ENCODE results near the gene ASB9. TPM values are rescaled to one million over a fixed set of nuclear protein-coding genes. Genes with fewer than 3 reads are reported as not detected.
"Not testable (repeated sequence)": the region's sequence is repeated elsewhere in the genome, so short reads cannot be mapped to it uniquely, and the experiment has no call there.

Gene ASB9
- polyA plus RNA-seq, 1 experiment: 0.35 TPM

- DNase-seq (ENCODE audit: low read depth, low spot score): no peak
- Histone ChIP-seq H3K4me3 (ENCODE audit: low read depth, low read length) (no peak overlapping the region), H3K9me3 (ENCODE audit: control insufficient read depth, insufficient read depth, low read length) (no peaks in the 10 kb centered on the region), H3K27ac (ENCODE audit: low read depth, low read length) (no peak overlapping the region), H3K27me3 (ENCODE audit: control insufficient read depth, insufficient read depth, low read length) (no peaks in the 10 kb centered on the region)
- ChIA-PET POLR2A (no interaction called here), CTCF (no interaction called here)
- TF ChIP-seq CTCF (IDR thresholded peaks at IDR 0.05; ENCODE audit: low read depth, low read length): no peak
Observed at GRCh38 chrX:15310117-15310516, 40.2 kb upstream of the ASB9 start.

- H3K27me3 ChIP-seq (ENCODE audit: control insufficient read depth, insufficient read depth, low read length); H3K4me3 ChIP-seq (ENCODE audit: low read depth, low read length); CTCF ChIA-PET; DNase-seq (ENCODE audit: low read depth, low spot score); H3K9me3 ChIP-seq (ENCODE audit: control insufficient read depth, insufficient read depth, low read length); H3K27ac ChIP-seq (ENCODE audit: low read depth, low read length); POLR2A ChIA-PET: not testable (repeated sequence)
Observed at GRCh38 chrX:15305899-15306298, 36.0 kb upstream of the ASB9 start.

- H3K27ac ChIP-seq (ENCODE audit: low read depth, low read length): no peak overlapping the region
- POLR2A ChIA-PET: no interaction called here
- DNase-seq (ENCODE audit: low read depth, low spot score): no peak
- H3K27me3 ChIP-seq (ENCODE audit: control insufficient read depth, insufficient read depth, low read length): no peaks in the 10 kb centered on the region
- TF ChIP-seq CTCF (IDR thresholded peaks at IDR 0.05; ENCODE audit: low read depth, low read length): no peak
- no peaks in the 10 kb centered on the region for H3K9me3 ChIP-seq (ENCODE audit: control insufficient read depth, insufficient read depth, low read length)
- CTCF ChIA-PET: interaction anchor here (1.2 to 2.0 kb wide), 2 partner anchors 10 to 48 kb away, joined by 5 to 7 read pairs; no protein-coding TSS in a partner anchor
- H3K4me3 ChIP-seq (ENCODE audit: low read depth, low read length): no peak overlapping the region
Observed at GRCh38 chrX:15301924-15302323, 32.0 kb upstream of the ASB9 start.

GRCh38 chrX:15299941-15300851, 30.3 kb upstream of the ASB9 start:
- ChIA-PET POLR2A (no interaction called here), CTCF (interaction anchor here (0.6 to 2.1 kb wide), 10 partner anchors 10 to 265 kb away, joined by 3 to 10 read pairs (median 4); no protein-coding TSS in a partner anchor)
- TF ChIP-seq CTCF (IDR thresholded peaks at IDR 0.05; ENCODE audit: low read depth, low read length): peak; percentile 49
- H3K27ac ChIP-seq (ENCODE audit: low read depth, low read length): no peak overlapping the region
- no peaks in the 10 kb centered on the region for H3K27me3 ChIP-seq (ENCODE audit: control insufficient read depth, insufficient read depth, low read length)
- H3K9me3 ChIP-seq (ENCODE audit: control insufficient read depth, insufficient read depth, low read length): no peaks in the 10 kb centered on the region
- H3K4me3 ChIP-seq (ENCODE audit: low read depth, low read length): no peak overlapping the region
- DNase-seq (ENCODE audit: low read depth, low spot score): no peak

- DNase-seq (ENCODE audit: low read depth, low spot score): no peak
- no peaks in the 10 kb centered on the region for H3K27me3 ChIP-seq (ENCODE audit: control insufficient read depth, insufficient read depth, low read length)
- no peak overlapping the region for H3K4me3 ChIP-seq (ENCODE audit: low read depth, low read length)
- no peak overlapping the region for H3K27ac ChIP-seq (ENCODE audit: low read depth, low read length)
- ChIA-PET POLR2A (no interaction called here), CTCF (interaction anchor here (2.1 kb wide), 1 partner anchor 29 kb away, joined by 5 read pairs; no protein-coding TSS in a partner anchor)
- H3K9me3 ChIP-seq (ENCODE audit: control insufficient read depth, insufficient read depth, low read length): no peaks in the 10 kb centered on the region
- TF ChIP-seq CTCF (IDR thresholded peaks at IDR 0.05; ENCODE audit: low read depth, low read length): no peak
Observed at GRCh38 chrX:15298780-15299179, 28.9 kb upstream of the ASB9 start.
